Stimulated activated CD4-positive, alpha-beta T cell treated with anti-CD3 and anti-CD28 coated beads, TNF-alpha, amount 100 ng/mL, for 48 hours (primary cell): ENCODE measurements around the gene LRIT3.
"Not testable (repeated sequence)": the region's sequence is repeated elsewhere in the genome, so short reads cannot be mapped to it uniquely, and the experiment has no call there.

Experiments used
- DNase-seq, 3 donors: peaks; one replicate each; pipeline ENCODE4 v3.0.0-alpha.2; 2020; ENCODE audit warnings: low read depth in 3 of 3

LRIT3 gene

GRCh38 chr4:109850601-109851000 is 2.7 kb downstream of the LRIT3 start:
- DNase-seq, result no peak

DNA sequence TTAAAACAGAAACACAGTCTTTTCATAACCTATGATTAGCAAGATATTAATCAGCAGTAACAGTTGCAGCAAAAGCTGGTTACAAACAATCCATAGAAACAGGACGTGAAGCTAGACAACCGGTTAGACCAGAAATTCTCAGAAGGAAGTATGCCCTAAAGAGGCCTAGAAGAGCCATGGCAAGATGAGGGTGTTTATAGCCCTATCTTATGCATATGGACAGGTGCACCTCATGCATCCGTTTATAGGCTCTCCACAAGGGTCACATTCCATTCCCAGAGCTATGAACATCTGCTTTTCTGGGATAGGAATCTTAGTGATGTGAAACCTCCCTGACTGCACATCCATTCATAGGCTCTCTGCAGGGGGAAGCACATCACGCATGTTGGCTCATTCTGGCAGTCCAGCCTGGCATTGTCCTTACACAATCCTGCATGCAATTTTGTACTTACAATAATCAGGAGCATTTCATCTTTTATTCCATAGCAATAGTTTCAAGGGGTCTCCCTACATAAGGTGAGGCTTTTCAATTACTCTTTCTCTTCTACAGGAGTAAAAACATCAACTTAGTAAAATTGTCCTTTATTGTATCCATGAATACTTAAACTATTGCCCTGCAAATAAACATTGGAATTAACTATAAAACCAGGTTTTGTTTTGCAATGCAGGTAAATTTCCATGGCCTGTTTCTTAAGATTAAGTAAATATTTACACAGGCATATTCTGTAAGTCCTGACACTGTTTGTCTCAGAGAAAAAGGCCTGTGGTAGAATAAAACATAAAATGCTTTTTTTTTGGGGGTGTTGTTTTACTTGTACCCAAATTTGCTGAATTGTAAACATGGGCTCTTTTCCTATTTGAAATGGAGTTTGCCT is 11.8 kb downstream of the LRIT3 start:
- DNase-seq, result not testable (repeated sequence)

DNA sequence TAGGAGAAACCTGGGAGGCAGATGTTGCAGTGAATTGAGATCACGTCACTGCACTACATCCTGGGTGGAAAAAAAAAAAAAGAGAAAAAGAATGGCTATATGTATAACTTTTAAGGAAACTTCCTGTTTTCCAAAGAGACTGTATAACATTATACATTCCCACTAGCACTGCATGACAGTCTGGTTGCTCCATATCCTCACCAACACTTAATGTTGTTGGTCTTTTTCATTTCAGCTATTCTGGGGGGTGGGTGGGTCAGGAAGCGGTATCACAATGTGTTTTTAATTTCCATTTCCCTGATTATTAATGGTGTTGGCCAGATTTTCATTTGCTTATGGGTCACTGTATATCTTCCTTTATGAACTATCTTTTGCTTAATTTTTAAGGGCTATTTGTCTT is 13.4 kb downstream of the LRIT3 start:
- no peak for DNase-seq

GRCh38 chr4:109861916-109862511 is 14.1 kb downstream of the LRIT3 start:
- no peak for DNase-seq

GRCh38 chr4:109864134-109864533 is 16.2 kb downstream of the LRIT3 start:
- DNase-seq, result no peak

GRCh38 chr4:109870061-109870460 is 22.2 kb downstream of the LRIT3 start:
- DNase-seq, result no peak

DNA sequence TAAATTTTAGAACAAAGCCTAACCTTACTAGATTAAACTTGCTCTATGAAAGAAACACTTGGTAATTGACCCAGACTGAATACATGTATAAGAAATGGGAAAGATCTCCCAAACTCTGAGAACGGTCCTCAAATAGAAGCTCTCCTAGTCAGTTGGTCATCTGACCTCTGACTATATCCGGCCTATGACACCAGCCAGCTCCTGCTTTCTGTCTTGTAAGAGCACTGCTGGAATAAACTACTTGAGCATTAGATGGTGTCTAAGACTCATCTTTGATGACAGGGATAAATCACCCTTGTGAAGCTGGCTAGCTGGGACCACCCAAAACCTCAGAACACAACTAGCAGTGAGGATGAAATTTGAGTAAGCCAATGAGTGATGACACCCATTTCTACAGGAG is 24.2 kb downstream of the LRIT3 start:
- no peak for DNase-seq

- DNase-seq, result no peak
These were observed 25.2 kb downstream of the LRIT3 start for GRCh38 chr4:109872950-109873656.

DNA sequence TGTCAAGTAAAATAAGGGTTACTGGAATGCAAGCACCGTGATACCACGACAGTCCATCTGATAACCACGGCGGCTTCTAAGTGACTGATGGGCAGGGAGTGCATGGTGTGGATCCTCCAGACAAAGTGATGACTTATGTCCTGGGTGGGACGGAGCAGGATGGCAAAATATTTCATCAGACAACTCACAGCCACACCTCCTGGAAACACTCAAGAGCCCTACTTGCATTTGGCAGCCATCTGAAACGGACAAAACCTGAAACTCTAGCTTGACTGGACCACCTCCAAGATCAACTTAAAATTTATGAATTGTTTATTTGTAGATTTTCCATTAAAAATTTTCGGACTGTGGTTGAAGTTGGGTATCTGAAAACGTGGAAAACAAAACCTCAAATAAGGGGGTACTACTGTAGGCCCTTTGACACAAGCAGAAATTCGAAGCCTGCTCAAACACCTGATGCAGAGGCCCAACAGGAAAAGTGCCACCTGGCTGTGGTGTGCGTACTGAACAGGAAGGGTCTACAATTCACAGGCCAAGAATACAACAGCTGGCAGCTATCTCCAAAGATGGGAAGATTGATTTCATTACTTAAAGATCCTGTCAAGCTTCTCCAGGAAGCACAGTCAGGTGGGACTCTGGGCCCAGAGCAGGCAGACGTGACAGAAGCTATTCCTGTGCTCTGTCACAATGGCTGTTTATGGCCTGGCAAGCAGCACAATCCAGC is 26.0 kb downstream of the LRIT3 start:
- DNase-seq, result no peak

DNA sequence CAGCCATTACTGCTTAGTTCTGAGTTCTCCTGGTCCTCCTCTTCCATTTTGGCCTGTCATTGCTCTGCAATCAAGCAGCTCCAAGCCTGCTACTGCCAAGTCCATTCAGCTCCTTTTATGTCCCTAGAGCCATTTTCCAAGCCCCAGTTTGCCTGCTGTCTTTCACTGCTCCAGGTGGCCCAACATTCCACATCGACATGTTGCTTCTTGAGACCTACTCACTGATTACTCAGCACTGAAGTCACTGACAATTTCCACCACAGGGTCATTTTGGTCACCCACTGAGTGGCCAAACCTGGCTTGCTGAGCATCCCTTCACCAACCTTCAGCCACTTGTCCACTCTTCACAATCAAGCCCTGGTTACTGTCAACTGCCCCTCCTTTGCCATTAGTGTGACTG is 27.2 kb downstream of the LRIT3 start:
- DNase-seq, result no peak

GRCh38 chr4:109875553-109875952 is 27.6 kb downstream of the LRIT3 start:
- DNase-seq, result not testable (repeated sequence)

GRCh38 chr4:109876634-109877265 is 28.8 kb downstream of the LRIT3 start:
- no peak for DNase-seq

DNA sequence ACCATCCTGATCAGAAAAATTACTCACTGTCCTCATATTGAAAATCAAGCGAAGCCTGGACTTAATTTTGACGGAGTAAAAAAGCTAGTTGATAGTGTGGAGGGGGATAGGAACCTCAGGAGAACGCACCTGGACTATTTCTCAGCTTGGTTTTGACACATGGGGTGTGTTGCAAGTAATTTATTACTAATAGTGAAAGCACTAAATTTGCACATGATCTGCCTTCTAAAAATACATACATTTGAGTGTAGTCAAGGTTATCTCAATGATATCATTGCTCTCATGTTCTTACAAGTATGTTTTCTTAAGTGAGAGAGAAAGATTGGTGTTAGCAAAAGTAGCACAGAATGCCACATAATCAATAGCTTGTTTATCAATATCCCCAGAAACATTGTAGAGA is 29.5 kb downstream of the LRIT3 start:
- DNase-seq, result no peak

DNA sequence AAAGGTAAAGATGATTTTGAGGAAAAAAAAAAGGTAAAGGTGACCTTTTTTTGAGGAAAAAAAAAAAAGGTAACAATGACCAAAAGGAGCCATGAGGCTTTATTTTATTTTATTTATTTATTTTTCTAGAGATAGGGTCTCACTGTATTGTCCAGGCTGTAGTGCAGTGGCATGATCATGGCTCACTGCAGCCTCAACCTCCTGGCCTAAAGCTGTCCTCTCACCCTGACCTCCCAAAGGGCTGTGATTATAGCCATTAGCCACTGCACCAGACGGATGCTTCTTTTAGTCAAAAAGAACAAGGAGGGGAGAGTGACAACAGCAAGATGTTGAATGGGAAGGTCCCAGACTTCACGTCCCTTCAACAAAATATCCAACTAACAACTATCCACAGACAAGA is 30.4 kb downstream of the LRIT3 start:
- DNase-seq, result no peak

GRCh38 chr4:109879081-109879480 is 31.2 kb downstream of the LRIT3 start:
- no peak for DNase-seq

DNA sequence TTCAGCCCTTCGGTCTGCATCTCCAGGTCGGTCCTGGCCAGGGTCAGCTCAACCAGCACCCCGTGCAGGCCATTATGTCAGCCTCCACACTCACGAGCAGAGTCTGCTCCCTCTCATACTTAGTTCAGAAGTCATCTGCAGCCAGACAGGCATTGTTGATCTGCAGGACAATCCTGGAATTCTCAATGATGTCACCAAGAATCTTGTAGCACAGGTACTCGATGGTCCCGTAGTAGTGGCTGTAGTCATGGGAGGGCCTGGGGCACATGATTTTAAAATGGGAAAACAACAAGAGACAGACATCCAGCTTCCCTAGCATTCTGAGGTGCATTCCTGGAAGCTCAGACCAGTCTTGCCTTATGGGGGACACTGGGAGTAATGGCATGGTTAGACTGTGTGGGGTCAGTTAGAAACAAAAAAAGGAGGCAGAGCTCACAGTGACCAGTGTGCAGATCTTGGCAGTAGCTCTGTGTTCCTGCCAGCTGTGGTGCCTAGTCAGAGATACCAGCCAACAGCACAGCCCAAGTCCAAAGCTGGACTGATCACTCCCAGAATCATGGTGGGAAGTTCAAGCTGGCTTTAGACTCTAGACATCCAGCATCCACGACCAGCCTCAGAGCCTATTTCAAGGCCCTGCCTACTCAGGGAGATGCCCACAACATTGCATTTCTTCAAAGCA is 31.9 kb downstream of the LRIT3 start:
- DNase-seq, result no peak

DNA sequence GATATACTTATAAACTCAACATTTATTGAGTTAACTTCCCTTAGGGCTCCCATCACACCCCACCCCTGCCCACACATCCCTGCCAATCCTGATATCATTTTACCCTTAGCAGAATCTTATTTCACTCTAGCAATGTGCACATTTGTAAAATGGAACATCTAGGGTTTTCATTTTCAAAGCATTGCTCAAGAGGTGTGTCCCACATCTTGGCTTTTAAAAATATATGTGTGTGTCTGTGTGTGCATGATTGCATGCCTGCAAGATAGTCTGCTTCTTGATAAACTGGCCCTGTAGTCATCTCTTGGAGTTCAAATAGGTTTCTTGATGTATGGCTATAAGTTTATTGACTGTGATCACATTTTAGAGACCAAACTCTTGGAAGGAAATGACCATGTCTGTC is 38.4 kb downstream of the LRIT3 start:
- DNase-seq, result no peak

GRCh38 chr4:109887071-109887470 is 39.2 kb downstream of the LRIT3 start:
- no peak for DNase-seq

GRCh38 chr4:109890076-109890475 is 42.2 kb downstream of the LRIT3 start:
- DNase-seq, result no peak

- DNase-seq, result no peak
These were observed 54.8 kb downstream of the LRIT3 start for GRCh38 chr4:109902559-109903251.
